ENCODE results near the gene ARL2. TPM values are rescaled to one million over a fixed set of nuclear protein-coding genes. Genes with fewer than 3 reads are reported as not detected.
A peak's percentile ranks its signal among the peaks of the same experiment; 100 is the strongest.

Gene ARL2
- polyA plus RNA-seq, 3 donors = 34.3 to 40.4 (median 34.4) TPM

DNA sequence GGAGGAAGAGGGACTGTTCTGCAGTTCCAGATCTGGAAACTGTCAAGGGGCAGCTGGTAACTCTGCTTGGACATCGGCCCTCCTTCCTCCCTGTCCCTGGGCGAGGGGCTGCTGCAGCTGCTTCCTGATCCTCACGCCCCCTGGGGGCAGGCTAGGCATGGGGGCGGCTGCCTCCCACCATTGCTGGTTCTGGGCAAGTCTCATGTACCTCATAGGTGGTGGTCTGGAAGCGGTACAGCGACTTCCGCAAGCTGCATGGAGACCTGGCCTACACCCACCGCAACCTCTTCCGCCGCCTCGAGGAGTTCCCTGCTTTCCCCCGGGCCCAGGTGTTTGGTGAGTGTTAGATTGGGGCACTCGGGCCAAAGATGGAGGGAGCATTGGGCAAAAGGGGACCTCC is 18.3 kb downstream of the ARL2 start:
- Mint-ChIP-seq H3K27ac (peak overlapping the region in 1 of 7 donors; percentile 61), H3K9me3 (peaks cover 0 to 2% (median 0%) of the 10 kb centered on the region in 7 donors), H3K27me3 (ENCODE audit: low read depth in 3 of 3) (peaks cover 0 to 1% (median 0%) of the 10 kb centered on the region in 3 donors), H3K4me1 (peaks cover 14% of the 10 kb centered on the region), H3K36me3 (peaks cover 47 to 61% of the 10 kb centered on the region in 2 donors), H3K4me3 (no peak overlapping the region)
- peaks cover 8 to 14% of the 10 kb centered on the region in 2 donors for H3K4me1 ChIP-seq (ENCODE audit: control insufficient read depth in 1 of 2, insufficient read depth in 2 of 2, low read length in 2 of 2)
- TF ChIP-seq, protein P1, sequence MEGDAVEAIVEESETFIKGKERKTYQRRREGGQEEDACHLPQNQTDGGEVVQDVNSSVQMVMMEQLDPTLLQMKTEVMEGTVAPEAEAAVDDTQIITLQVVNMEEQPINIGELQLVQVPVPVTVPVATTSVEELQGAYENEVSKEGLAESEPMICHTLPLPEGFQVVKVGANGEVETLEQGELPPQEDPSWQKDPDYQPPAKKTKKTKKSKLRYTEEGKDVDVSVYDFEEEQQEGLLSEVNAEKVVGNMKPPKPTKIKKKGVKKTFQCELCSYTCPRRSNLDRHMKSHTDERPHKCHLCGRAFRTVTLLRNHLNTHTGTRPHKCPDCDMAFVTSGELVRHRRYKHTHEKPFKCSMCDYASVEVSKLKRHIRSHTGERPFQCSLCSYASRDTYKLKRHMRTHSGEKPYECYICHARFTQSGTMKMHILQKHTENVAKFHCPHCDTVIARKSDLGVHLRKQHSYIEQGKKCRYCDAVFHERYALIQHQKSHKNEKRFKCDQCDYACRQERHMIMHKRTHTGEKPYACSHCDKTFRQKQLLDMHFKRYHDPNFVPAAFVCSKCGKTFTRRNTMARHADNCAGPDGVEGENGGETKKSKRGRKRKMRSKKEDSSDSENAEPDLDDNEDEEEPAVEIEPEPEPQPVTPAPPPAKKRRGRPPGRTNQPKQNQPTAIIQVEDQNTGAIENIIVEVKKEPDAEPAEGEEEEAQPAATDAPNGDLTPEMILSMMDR (IDR thresholded peaks at IDR 0.05) = no peak
- WGBS (ENCODE audit: insufficient coverage) = 86% methylated on average over 10 of the region's 13 CpGs
- H4K20me1 ChIP-seq (ENCODE audit: insufficient read depth, low read length) = peaks cover 4% of the 10 kb centered on the region
- no peaks in the 10 kb centered on the region for H3K9me3 ChIP-seq (replicated peaks in 1 of 2; ENCODE audit: control insufficient read depth in 1 of 2, insufficient read depth in 1 of 2, low read length in 2 of 2)
- intact Hi-C loops (cut with micrococcal nuclease) = loop anchor here in 1 of 2 donors (5.0 kb wide), 1 partner anchor 55 kb away; a partner anchor contains a TSS
- peaks cover 36 to 59% of the 10 kb centered on the region in 2 donors for H3K36me3 ChIP-seq (replicated peaks in 1 of 2; ENCODE audit: control insufficient read depth in 1 of 2, insufficient read depth in 2 of 2, low read length in 2 of 2)
- no peak overlapping the region for H2AFZ ChIP-seq (ENCODE audit: insufficient read depth, low read depth, low read length, poor library complexity, severe bottlenecking)
- H3K4me2 ChIP-seq (replicated peaks; ENCODE audit: extremely low read depth, low read length, poor library complexity, severe bottlenecking) = no peak overlapping the region
- no peak for DNase-seq
- H3K9ac ChIP-seq (ENCODE audit: insufficient read depth, low read length, poor library complexity, severe bottlenecking) = no peak overlapping the region
- H3K27ac ChIP-seq (ENCODE audit: low read depth in 1 of 2, low read length in 2 of 2) = no peak overlapping the region
- H3K27me3 ChIP-seq (ENCODE audit: control insufficient read depth in 2 of 2, insufficient read depth in 2 of 2, low read length in 2 of 2) = no peaks in the 10 kb centered on the region
- no peak overlapping the region for H3K4me3 ChIP-seq (replicated peaks in 1 of 3; ENCODE audit: low read depth in 2 of 3, low read length in 3 of 3)
- peaks cover 7% of the 10 kb centered on the region for H3K79me2 ChIP-seq (ENCODE audit: insufficient read depth, low read length)

DNA sequence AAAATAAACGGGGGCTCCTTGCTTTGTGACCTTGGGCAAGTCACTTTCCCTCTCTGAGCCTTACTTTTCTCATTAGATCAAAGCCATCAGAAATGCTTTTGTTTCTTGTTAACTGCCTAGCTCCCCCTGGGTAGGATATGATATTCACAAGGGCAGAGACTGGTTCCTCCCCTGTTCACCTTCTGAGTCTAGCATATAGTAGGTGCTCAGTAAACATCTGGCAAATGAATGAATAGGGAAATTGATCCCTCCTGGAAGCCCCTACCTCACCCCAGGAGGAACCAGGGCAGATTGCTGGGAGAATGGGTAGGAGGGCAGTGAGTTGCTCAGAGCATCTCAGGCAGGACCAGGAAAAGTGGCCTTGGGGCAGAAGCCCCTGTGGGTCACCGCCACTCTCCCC is 20.5 kb downstream of the ARL2 start:
- Histone ChIP-seq H4K20me1 (ENCODE audit: insufficient read depth, low read length) (peaks cover 4% of the 10 kb centered on the region), H3K79me2 (ENCODE audit: insufficient read depth, low read length) (no peaks in the 10 kb centered on the region), H3K27me3 (ENCODE audit: control insufficient read depth in 2 of 2, insufficient read depth in 2 of 2, low read length in 2 of 2) (no peaks in the 10 kb centered on the region), H3K9ac (ENCODE audit: insufficient read depth, low read length, poor library complexity, severe bottlenecking) (no peak overlapping the region), H3K27ac (ENCODE audit: low read depth in 1 of 2, low read length in 2 of 2) (no peak overlapping the region), H3K4me3 (replicated peaks in 1 of 3; ENCODE audit: low read depth in 2 of 3, low read length in 3 of 3) (no peak overlapping the region), H3K4me2 (replicated peaks; ENCODE audit: extremely low read depth, low read length, poor library complexity, severe bottlenecking) (no peak overlapping the region), H3K4me1 (ENCODE audit: control insufficient read depth in 1 of 2, insufficient read depth in 2 of 2, low read length in 2 of 2) (peaks cover 3 to 5% of the 10 kb centered on the region in 2 donors), H3K9me3 (replicated peaks in 1 of 2; ENCODE audit: control insufficient read depth in 1 of 2, insufficient read depth in 1 of 2, low read length in 2 of 2) (no peaks in the 10 kb centered on the region), H2AFZ (ENCODE audit: insufficient read depth, low read depth, low read length, poor library complexity, severe bottlenecking) (no peak overlapping the region), H3K36me3 (replicated peaks in 1 of 2; ENCODE audit: control insufficient read depth in 1 of 2, insufficient read depth in 2 of 2, low read length in 2 of 2) (peaks cover 41 to 74% of the 10 kb centered on the region in 2 donors)
- Mint-ChIP-seq H3K9me3 (peaks cover 0 to 2% (median 0%) of the 10 kb centered on the region in 7 donors), H3K27ac (no peak overlapping the region), H3K27me3 (ENCODE audit: low read depth in 3 of 3) (peaks cover 0 to 4% (median 0%) of the 10 kb centered on the region in 3 donors), H3K4me3 (no peak overlapping the region), H3K4me1 (peaks cover 3% of the 10 kb centered on the region), H3K36me3 (peaks cover 62 to 78% of the 10 kb centered on the region in 2 donors)
- DNase-seq = no peak
- intact Hi-C loops (cut with micrococcal nuclease) = loop anchor here in 1 of 2 donors (5.0 kb wide), 1 partner anchor 53 kb away; a partner anchor contains a TSS
- WGBS (ENCODE audit: insufficient coverage) = 100% methylated on average over 1 of the region's 2 CpGs
- TF ChIP-seq, protein P1 (IDR thresholded peaks at IDR 0.05) = no peak
